NT2/D1 (cell line): ENCODE measurements around the gene MAML3.

Experiments
- SUZ12 ChIP-seq: IDR thresholded peaks from 2 replicates; pipeline ENCODE4 v1.6.1; 2011; ENCODE audit not compliant: insufficient read length, insufficient read depth; ENCODE audit errors: extremely low read depth
- ZNF274 ChIP-seq: IDR thresholded peaks from 2 replicates; pipeline ENCODE4 v1.6.1; 2011; ENCODE audit warnings: mild to moderate bottlenecking, low read depth, low read length

GRCh38 chr4:139728840-139729239 is 425.1 kb downstream of the MAML3 start:
- TF ChIP-seq SUZ12 (no peak), ZNF274 (no peak)
